ENCODE data around the gene VSX1.

- TF ChIP-seq EZH2phosphoT487 (IDR thresholded peaks at IDR 0.05; ENCODE audit: low read depth, severe bottlenecking, unreplicated experiment) (no peak), CTCF (IDR thresholded peaks at IDR 0.05; ENCODE audit: poor library complexity) (no peak)
Measured at GRCh38 chr20:25035921-25036320, 46.0 kb downstream of the VSX1 start.
